HG02852 (cell line): ENCODE results near the gene SOWAHC.
"Not testable (repeated sequence)": the region's sequence is repeated elsewhere in the genome, so short reads cannot be mapped to it uniquely, and the experiment has no call there.

Experiments used
- ATAC-seq: cut with Tn5 transposase; IDR thresholded peaks from one replicate; pipeline ENCODE4 v1.9.1; 2021; ENCODE audit warnings: mild to moderate bottlenecking, moderate library complexity; ENCODE audit not compliant: unreplicated experiment

Gene SOWAHC

GRCh38 chr2:109615637-109616144 lies 1.5 kb downstream of the SOWAHC start:
- ATAC-seq = no peak

GRCh38 chr2:109616184-109616583 lies 2.0 kb downstream of the SOWAHC start:
- no peak for ATAC-seq

- ATAC-seq = no peak
Measured at GRCh38 chr2:109619032-109619615, 5.0 kb downstream of the SOWAHC start.

- ATAC-seq = no peak
Measured at GRCh38 chr2:109623297-109623696, 9.1 kb downstream of the SOWAHC start.

GRCh38 chr2:109623923-109624322 lies 9.8 kb downstream of the SOWAHC start:
- ATAC-seq = no peak

GRCh38 chr2:109624339-109624738 lies 10.2 kb downstream of the SOWAHC start:
- ATAC-seq = no peak

GRCh38 chr2:109628321-109628720 lies 14.2 kb downstream of the SOWAHC start:
- ATAC-seq = not testable (repeated sequence)

GRCh38 chr2:109629867-109630266 lies 15.7 kb downstream of the SOWAHC start:
- ATAC-seq = no peak

- no peak for ATAC-seq
Measured at GRCh38 chr2:109630441-109631430, 16.6 kb downstream of the SOWAHC start.

- ATAC-seq = no peak
Measured at GRCh38 chr2:109631741-109632140, 17.6 kb downstream of the SOWAHC start.

GRCh38 chr2:109632158-109632789 lies 18.1 kb downstream of the SOWAHC start:
- ATAC-seq = no peak

GRCh38 chr2:109633284-109633961 lies 19.3 kb downstream of the SOWAHC start:
- ATAC-seq = no peak

GRCh38 chr2:109635426-109636304 lies 21.5 kb downstream of the SOWAHC start:
- ATAC-seq = no peak

- no peak for ATAC-seq
Measured at GRCh38 chr2:109636317-109636716, 22.2 kb downstream of the SOWAHC start.

GRCh38 chr2:109637749-109638570 lies 23.8 kb downstream of the SOWAHC start:
- peak; percentile 86 for ATAC-seq

GRCh38 chr2:109638795-109639194 lies 24.6 kb downstream of the SOWAHC start:
- ATAC-seq = no peak

- ATAC-seq = not testable (repeated sequence)
Measured at GRCh38 chr2:109640000-109640399, 25.8 kb downstream of the SOWAHC start.

- ATAC-seq = no peak
Measured at GRCh38 chr2:109644571-109645275, 30.6 kb downstream of the SOWAHC start.
